NCI-H1436 treated with DMSO at 0.1 percent for 48 hours (cell line): ENCODE data around the gene HOXB7.

Source experiments
- DNase-seq: peaks from one replicate; lab custom pipeline; 2025; lab: John Stamatoyannopoulos, UW

Gene HOXB7

GRCh38 chr17:48579471-48579759 lies 31.4 kb downstream of the HOXB7 start:
- DNase-seq: no peak

- no peak for DNase-seq
These were observed 32.0 kb downstream of the HOXB7 start for GRCh38 chr17:48578616-48579470.

- peak; percentile 43 for DNase-seq
These were observed 32.7 kb downstream of the HOXB7 start, which contains the start of gene HOXB4 for GRCh38 chr17:48577946-48578615. HOXB4 (minus strand) TSS chr17:48578350; CDS start chr17:48578319, 31 bp downstream.

GRCh38 chr17:48577330-48577945 lies 33.4 kb downstream of the HOXB7 start:
- DNase-seq: no peak

GRCh38 chr17:48576479-48577309 lies 34.1 kb downstream of the HOXB7 start:
- DNase-seq: no peak

- no peak for DNase-seq
These were observed 34.9 kb downstream of the HOXB7 start for GRCh38 chr17:48575673-48576478.

- no peak for DNase-seq
These were observed 35.7 kb downstream of the HOXB7 start for GRCh38 chr17:48575066-48575582.

GRCh38 chr17:48574505-48575065 lies 36.2 kb downstream of the HOXB7 start:
- no peak for DNase-seq

GRCh38 chr17:48571826-48572417 lies 38.9 kb downstream of the HOXB7 start:
- DNase-seq: no peak

- DNase-seq: no peak
These were observed 39.6 kb downstream of the HOXB7 start for GRCh38 chr17:48571024-48571818.

- no peak for DNase-seq
These were observed 40.3 kb downstream of the HOXB7 start for GRCh38 chr17:48570325-48571023.

- DNase-seq: no peak
These were observed 41.0 kb downstream of the HOXB7 start for GRCh38 chr17:48569674-48570324.

- DNase-seq: no peak
These were observed 41.6 kb downstream of the HOXB7 start for GRCh38 chr17:48569240-48569582.

GRCh38 chr17:48568499-48569239 lies 42.1 kb downstream of the HOXB7 start:
- DNase-seq: no peak

GRCh38 chr17:48567646-48568354 lies 43.0 kb downstream of the HOXB7 start:
- DNase-seq: no peak

GRCh38 chr17:48567209-48567608 lies 43.6 kb downstream of the HOXB7 start:
- no peak for DNase-seq

GRCh38 chr17:48566717-48567116 lies 44.1 kb downstream of the HOXB7 start:
- DNase-seq: no peak
